H9 (cell line): ENCODE data around the gene TSACC. TPM values are rescaled to one million over a fixed set of nuclear protein-coding genes. Genes with fewer than 3 reads are reported as not detected.

Experiments used
- DNase-seq: peaks from one replicate; pipeline ENCODE4 v3.0.0-alpha.2; 2017
- H2AFZ ChIP-seq: one replicate; pipeline ENCODE4 v1.6.1; 2013; ENCODE audit warnings: mild to moderate bottlenecking, low read length, control low read depth, moderate library complexity
- H2AK5ac ChIP-seq: 2 replicates; pipeline ENCODE4 v1.6.1; 2013; ENCODE audit warnings: low read length, control low read depth, mixed read lengths; ENCODE audit not compliant: insufficient read length
- H2BK120ac ChIP-seq: one replicate; pipeline ENCODE4 v1.6.1; 2013; ENCODE audit warnings: low read depth, mild to moderate bottlenecking, low read length, control low read depth, inconsistent platforms; ENCODE audit not compliant: poor library complexity, severe bottlenecking
- H2BK12ac ChIP-seq: 2 replicates; pipeline ENCODE4 v1.6.1; 2013; ENCODE audit warnings: low read length, control low read depth, mixed read lengths, low read depth; ENCODE audit not compliant: insufficient read length
- H2BK15ac ChIP-seq: 2 replicates; pipeline ENCODE4 v1.6.1; 2013; ENCODE audit warnings: low read depth, low read length, control low read depth
- H2BK20ac ChIP-seq: one replicate; pipeline ENCODE4 v1.6.1; 2013; ENCODE audit warnings: low read depth, mild to moderate bottlenecking, low read length, control low read depth, inconsistent platforms; ENCODE audit not compliant: poor library complexity, severe bottlenecking
- H2BK5ac ChIP-seq: 2 replicates; pipeline ENCODE4 v1.6.1; 2013; ENCODE audit warnings: low read length, control low read depth, mixed read lengths; ENCODE audit not compliant: insufficient read length
- H3K14ac ChIP-seq: 2 replicates; pipeline ENCODE4 v1.6.1; 2013; ENCODE audit warnings: low read length, control low read depth; ENCODE audit not compliant: insufficient read depth
- H3K18ac ChIP-seq: 2 replicates; pipeline ENCODE4 v1.6.1; 2013; ENCODE audit warnings: low read depth, mild to moderate bottlenecking, mixed read lengths, low read length, control low read depth; ENCODE audit not compliant: insufficient read length
- H3K23ac ChIP-seq: 2 replicates; pipeline ENCODE4 v1.6.1; 2013; ENCODE audit warnings: low read length, control low read depth, mixed read lengths, low read depth; ENCODE audit not compliant: insufficient read length
- H3K23me2 ChIP-seq: 2 replicates; pipeline ENCODE4 v1.6.1; 2013; ENCODE audit warnings: low read depth, mild to moderate bottlenecking, mixed read lengths, low read length, control low read depth; ENCODE audit not compliant: insufficient read length, poor library complexity, severe bottlenecking
- H3K27ac ChIP-seq: 2 replicates; pipeline ENCODE4 v1.5.1; 2013; ENCODE audit warnings: low read length, control low read depth, mixed read lengths, low read depth; ENCODE audit not compliant: insufficient read length
- H3K27me3 ChIP-seq: 2 replicates; pipeline ENCODE4 v1.6.1; 2013; ENCODE audit warnings: low read length, control low read depth, inconsistent platforms; ENCODE audit not compliant: insufficient read depth
- H3K4ac ChIP-seq: 2 replicates; pipeline ENCODE4 v1.6.1; 2013; ENCODE audit warnings: low read depth, mild to moderate bottlenecking, control low read depth, inconsistent platforms, low read length, moderate library complexity
- H3K4me1 ChIP-seq: 2 replicates; pipeline ENCODE4 v1.6.1; 2013; ENCODE audit warnings: low read length, control low read depth, inconsistent platforms; ENCODE audit not compliant: insufficient read depth
- H3K4me2 ChIP-seq: 2 replicates; pipeline ENCODE4 v1.6.1; 2013; ENCODE audit warnings: low read length, control low read depth, mixed read lengths; ENCODE audit not compliant: insufficient read length, insufficient read depth
- H3K56ac ChIP-seq: 2 replicates; pipeline ENCODE4 v1.6.1; 2013; ENCODE audit warnings: low read depth, mild to moderate bottlenecking, mixed read lengths, low read length, control low read depth; ENCODE audit not compliant: insufficient read length
- H3K79me1 ChIP-seq: 2 replicates; pipeline ENCODE4 v1.6.1; 2013; ENCODE audit warnings: low read depth, mild to moderate bottlenecking, moderate library complexity, low read length, control low read depth, inconsistent platforms; ENCODE audit not compliant: insufficient read depth, poor library complexity, severe bottlenecking
- H3K79me2 ChIP-seq: 2 replicates; pipeline ENCODE4 v1.6.1; 2013; ENCODE audit warnings: low read length, control low read depth, inconsistent platforms; ENCODE audit not compliant: insufficient read depth
- H3K9ac ChIP-seq: 2 replicates; pipeline ENCODE4 v1.6.1; 2013; ENCODE audit warnings: low read length, control low read depth, mixed read lengths; ENCODE audit not compliant: insufficient read length; ENCODE audit errors: extremely low read depth
- H3K9me3 ChIP-seq: one replicate; pipeline ENCODE4 v1.6.1; 2013; ENCODE audit warnings: low read depth, low read length, inconsistent platforms; ENCODE audit not compliant: control insufficient read depth
- H3T11ph ChIP-seq: one replicate; pipeline ENCODE4 v1.6.1; 2013; ENCODE audit warnings: mild to moderate bottlenecking, low read length, control low read depth, inconsistent platforms
- H4K20me1 ChIP-seq: one replicate; pipeline ENCODE4 v1.6.1; 2013; ENCODE audit not compliant: control insufficient read depth, insufficient read length, insufficient read depth
- H4K5ac ChIP-seq: 2 replicates; pipeline ENCODE4 v1.6.1; 2013; ENCODE audit warnings: low read depth, mild to moderate bottlenecking, mixed read lengths, low read length, control low read depth; ENCODE audit not compliant: insufficient read length
- H4K8ac ChIP-seq: replicated peaks from 2 replicates; pipeline ENCODE4 v1.6.1; 2013; ENCODE audit warnings: low read length, control low read depth, mixed read lengths, low read depth; ENCODE audit not compliant: insufficient read length
- H4K91ac ChIP-seq: 2 replicates; pipeline ENCODE4 v1.6.1; 2013; ENCODE audit warnings: low read depth, mild to moderate bottlenecking, moderate library complexity, mixed read lengths, low read length, control low read depth; ENCODE audit not compliant: insufficient read length
- H3K27ac Mint-ChIP-seq, 3 experiments: 2 replicates in 2 of 3; 3 replicates in 1 of 3; pipeline ENCODE4 v1.8.0; 2020 to 2021; ENCODE audit warnings: mixed read lengths in 3 of 3, mild to moderate bottlenecking in 1 of 3, moderate library complexity in 1 of 3
- H3K27me3 Mint-ChIP-seq: 2 replicates; pipeline ENCODE4 v1.8.0; 2021; ENCODE audit warnings: low read depth, mild to moderate bottlenecking, moderate library complexity, mixed read lengths
- H3K36me3 Mint-ChIP-seq, 3 experiments: 2 replicates in 2 of 3; 3 replicates in 1 of 3; pipeline ENCODE4 v1.8.0; 2020 to 2021; ENCODE audit warnings: low read depth in 3 of 3, mixed read lengths in 3 of 3; ENCODE audit not compliant: insufficient read depth in 1 of 3
- H3K4me1 Mint-ChIP-seq, 2 experiments: 2 replicates each; pipeline ENCODE4 v1.8.0; 2020; ENCODE audit warnings: mixed read lengths in 2 of 2
- H3K4me3 Mint-ChIP-seq, 2 experiments: 2 replicates in 1 of 2; 3 replicates in 1 of 2; pipeline ENCODE4 v1.8.0; 2020 to 2021; ENCODE audit warnings: mild to moderate bottlenecking in 2 of 2, mixed read lengths in 2 of 2, moderate library complexity in 1 of 2
- H3K9me3 Mint-ChIP-seq, 2 experiments: 2 replicates in 1 of 2; 3 replicates in 1 of 2; pipeline ENCODE4 v1.8.0; 2020; ENCODE audit warnings: mild to moderate bottlenecking in 2 of 2, mixed read lengths in 2 of 2, moderate library complexity in 1 of 2
- WGBS: extraction: QIAGEN DNeasy Blood & Tissue Kit; methylation state at CpG from one replicate; pipeline ENCODE4 v1.1.7; 2013; ENCODE audit warnings: missing lambda C conversion rate, low lambda C conversion rate, mixed read lengths; ENCODE audit not compliant: insufficient read length; ENCODE audit errors: extremely low coverage; 5-methylcytosine and 5-hydroxymethylcytosine counted together
- total RNA-seq: library from RNA; stranded (reverse); gene quantifications from 2 replicates; pipeline ENCODE4 v1.2.1, GENCODE V29; 2021
- TF ChIP-seq, protein P1 (sequence below): fragments of 200-600 bp; sonication (generic); conservative IDR thresholded peaks from 3 replicates; pipeline ENCODE4 v1.8.0; 2021; ENCODE audit warnings: antibody characterized with exemption, mild to moderate bottlenecking

The TSACC gene
- total RNA-seq, 1 experiment from 2014 or later, result 2.3 TPM

GRCh38 chr1:156372876-156373275 lies 34.5 kb downstream of the TSACC start:
- no peak overlapping the region for H3K4me3 Mint-ChIP-seq
- no peaks in the 10 kb centered on the region for H3K79me1 ChIP-seq
- H2AK5ac ChIP-seq, result no peak overlapping the region
- H3K23ac ChIP-seq, result no peak overlapping the region
- H3K9me3 ChIP-seq, result no peaks in the 10 kb centered on the region
- H3K9me3 Mint-ChIP-seq, result no peaks in the 10 kb centered on the region
- no peak for DNase-seq
- no peak overlapping the region for H3K27ac ChIP-seq
- no peak overlapping the region for H4K91ac ChIP-seq
- H3K56ac ChIP-seq, result no peak overlapping the region
- peaks cover 4% of the 10 kb centered on the region for H3K23me2 ChIP-seq
- no peak overlapping the region for H3K18ac ChIP-seq
- no peaks in the 10 kb centered on the region; the same call in 1 of the 2 replicates for H3K27me3 ChIP-seq
- H3K27ac Mint-ChIP-seq, result no peak overlapping the region
- no peak overlapping the region for H2BK12ac ChIP-seq
- H3K36me3 Mint-ChIP-seq, result no peaks in the 10 kb centered on the region; a peak in 1 of 7 replicates
- no peaks in the 10 kb centered on the region for H3K79me2 ChIP-seq
- H3K4me1 ChIP-seq, result no peaks in the 10 kb centered on the region
- no peak overlapping the region for H4K8ac ChIP-seq
- peaks cover 47% of the 10 kb centered on the region for H3K27me3 Mint-ChIP-seq
- no peak overlapping the region for H2BK20ac ChIP-seq
- no peak overlapping the region for H2BK15ac ChIP-seq
- H3K4me1 Mint-ChIP-seq, result peaks cover 4 to 11% of the 10 kb centered on the region in 2 experiments
- H2BK5ac ChIP-seq, result no peak overlapping the region
- no peak overlapping the region for H3K14ac ChIP-seq
- H3K9ac ChIP-seq, result no peak overlapping the region
- no peak overlapping the region for H4K5ac ChIP-seq
- no peak overlapping the region for H2AFZ ChIP-seq
- TF ChIP-seq, protein P1, sequence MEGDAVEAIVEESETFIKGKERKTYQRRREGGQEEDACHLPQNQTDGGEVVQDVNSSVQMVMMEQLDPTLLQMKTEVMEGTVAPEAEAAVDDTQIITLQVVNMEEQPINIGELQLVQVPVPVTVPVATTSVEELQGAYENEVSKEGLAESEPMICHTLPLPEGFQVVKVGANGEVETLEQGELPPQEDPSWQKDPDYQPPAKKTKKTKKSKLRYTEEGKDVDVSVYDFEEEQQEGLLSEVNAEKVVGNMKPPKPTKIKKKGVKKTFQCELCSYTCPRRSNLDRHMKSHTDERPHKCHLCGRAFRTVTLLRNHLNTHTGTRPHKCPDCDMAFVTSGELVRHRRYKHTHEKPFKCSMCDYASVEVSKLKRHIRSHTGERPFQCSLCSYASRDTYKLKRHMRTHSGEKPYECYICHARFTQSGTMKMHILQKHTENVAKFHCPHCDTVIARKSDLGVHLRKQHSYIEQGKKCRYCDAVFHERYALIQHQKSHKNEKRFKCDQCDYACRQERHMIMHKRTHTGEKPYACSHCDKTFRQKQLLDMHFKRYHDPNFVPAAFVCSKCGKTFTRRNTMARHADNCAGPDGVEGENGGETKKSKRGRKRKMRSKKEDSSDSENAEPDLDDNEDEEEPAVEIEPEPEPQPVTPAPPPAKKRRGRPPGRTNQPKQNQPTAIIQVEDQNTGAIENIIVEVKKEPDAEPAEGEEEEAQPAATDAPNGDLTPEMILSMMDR, result no peak
- no peaks in the 10 kb centered on the region for H4K20me1 ChIP-seq
- no peak overlapping the region for H3K4me2 ChIP-seq
- H3T11ph ChIP-seq, result no peak overlapping the region
- H3K4ac ChIP-seq, result no peak overlapping the region
- H2BK120ac ChIP-seq, result no peak overlapping the region
- WGBS, result no CpG with 5 or more reads among the region's 4 CpGs
